GM18868 (cell line): ENCODE data around the gene C16orf87.
A peak's percentile ranks its signal among the peaks of the same experiment; 100 is the strongest.
"Not testable (repeated sequence)": the region's sequence is repeated elsewhere in the genome, so short reads cannot be mapped to it uniquely, and the experiment has no call there.

Source experiments
- ATAC-seq: cut with Tn5 transposase; IDR thresholded peaks from one replicate; pipeline ENCODE4 v1.9.1; 2021; ENCODE audit warnings: mild to moderate bottlenecking, moderate library complexity; ENCODE audit not compliant: unreplicated experiment

Gene C16orf87

DNA sequence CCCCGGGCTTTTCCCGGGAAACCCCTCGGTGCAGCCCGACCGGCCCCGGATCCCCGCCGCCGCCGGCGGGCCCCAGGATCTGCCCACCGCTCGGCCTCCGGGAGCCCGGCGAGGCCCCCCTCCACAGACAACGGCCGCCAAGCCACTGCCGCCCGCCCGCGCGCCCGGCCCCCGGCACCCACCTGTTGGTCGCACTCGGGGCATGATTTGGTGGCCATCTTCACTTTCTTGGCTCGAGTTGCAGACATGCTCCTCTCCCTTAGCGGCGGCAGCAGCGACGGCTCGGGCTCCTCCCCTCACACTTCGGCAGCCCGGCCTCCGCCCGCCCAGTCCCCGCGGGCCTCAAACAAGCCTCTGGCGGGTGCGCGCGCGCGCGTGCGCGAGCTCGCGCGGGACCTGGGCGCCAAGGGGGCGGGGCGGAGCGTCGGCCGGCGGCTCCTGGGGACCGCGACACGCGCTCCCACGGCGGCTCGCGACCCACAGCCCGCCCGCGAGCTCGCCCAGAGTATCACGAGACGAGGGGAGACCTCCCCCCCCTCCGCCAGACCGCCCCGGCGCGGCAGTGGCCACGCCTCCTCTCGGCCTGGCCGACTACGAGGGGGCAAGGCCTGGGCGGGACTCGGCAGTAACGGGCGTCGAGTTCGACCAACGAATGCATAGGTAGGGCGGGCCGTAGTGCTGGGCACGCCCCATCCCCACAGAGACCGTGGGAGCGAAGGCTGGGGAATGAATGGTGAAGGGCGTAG lies at the start of gene C16orf87:
Gene C16orf87, minus strand, starts transcription at position 279 of the 746 bp plus-strand sequence. Its CDS starts 31 bp downstream, at position 248.
- ATAC-seq: peak; percentile 95

DNA sequence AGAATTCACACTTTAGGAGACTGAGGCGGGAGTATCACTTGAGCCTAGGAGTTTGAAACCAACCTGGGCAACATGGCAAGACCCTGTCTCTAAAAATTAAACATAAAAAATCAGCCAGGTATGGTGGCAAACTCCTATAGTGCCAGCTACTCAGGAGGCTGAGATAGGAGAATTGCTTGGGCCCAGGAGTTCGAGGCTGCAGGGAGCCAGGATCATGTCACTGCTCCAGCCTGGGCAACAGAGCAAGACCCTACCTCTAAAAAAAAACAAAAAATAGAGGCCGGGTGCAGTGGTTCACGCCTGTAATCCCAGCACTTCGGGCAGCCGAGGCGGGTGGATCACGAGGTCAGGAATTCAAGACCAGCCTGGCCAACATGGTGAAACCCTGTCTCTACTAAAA lies 44.3 kb upstream of the C16orf87 start:
- no peak for ATAC-seq

- ATAC-seq: no peak
Measured at GRCh38 chr16:46873201-46873600, 42.2 kb upstream of the C16orf87 start.

GRCh38 chr16:46871597-46871996 lies 40.6 kb upstream of the C16orf87 start:
- no peak for ATAC-seq

DNA sequence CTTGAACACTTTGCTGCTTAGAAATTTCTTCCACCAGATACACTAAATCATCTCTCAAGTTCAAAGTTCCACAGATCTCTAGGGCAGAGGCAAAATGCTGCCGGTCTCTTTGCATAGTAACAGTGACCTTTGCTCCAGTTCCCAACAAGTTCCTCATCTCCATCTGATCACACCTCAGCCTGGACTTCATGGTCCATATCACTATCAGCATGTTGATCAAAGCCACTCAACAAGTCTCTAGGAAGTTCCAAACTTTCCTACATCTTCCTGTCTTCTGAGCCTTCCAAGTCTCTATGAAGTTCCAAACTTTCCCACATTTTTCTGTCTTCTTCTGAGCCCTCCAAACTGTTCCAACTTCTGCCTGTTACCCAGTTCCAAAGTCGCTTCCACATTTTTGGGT lies 37.9 kb upstream of the C16orf87 start:
- ATAC-seq: not testable (repeated sequence)

DNA sequence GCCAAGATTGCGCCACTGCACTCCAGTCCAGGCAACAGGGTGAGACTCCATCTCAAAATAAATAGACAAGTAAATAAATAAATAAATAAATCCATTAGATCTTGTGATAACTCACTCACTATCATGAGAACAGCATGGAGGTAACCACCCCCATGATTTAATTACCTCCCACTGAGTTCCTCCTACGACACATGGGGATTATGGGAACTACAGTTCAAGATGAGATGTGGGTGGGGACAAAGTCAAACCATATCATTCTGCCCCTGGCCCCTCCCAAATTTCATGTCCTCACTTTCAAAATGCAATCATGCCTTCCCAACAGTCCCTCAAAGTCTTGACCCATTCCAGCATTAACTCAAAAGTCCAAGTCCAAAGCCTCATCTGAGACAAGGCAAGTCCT lies 36.5 kb upstream of the C16orf87 start:
- not testable (repeated sequence) for ATAC-seq

- ATAC-seq: no peak
Measured at GRCh38 chr16:46866286-46866685, 35.3 kb upstream of the C16orf87 start.

DNA sequence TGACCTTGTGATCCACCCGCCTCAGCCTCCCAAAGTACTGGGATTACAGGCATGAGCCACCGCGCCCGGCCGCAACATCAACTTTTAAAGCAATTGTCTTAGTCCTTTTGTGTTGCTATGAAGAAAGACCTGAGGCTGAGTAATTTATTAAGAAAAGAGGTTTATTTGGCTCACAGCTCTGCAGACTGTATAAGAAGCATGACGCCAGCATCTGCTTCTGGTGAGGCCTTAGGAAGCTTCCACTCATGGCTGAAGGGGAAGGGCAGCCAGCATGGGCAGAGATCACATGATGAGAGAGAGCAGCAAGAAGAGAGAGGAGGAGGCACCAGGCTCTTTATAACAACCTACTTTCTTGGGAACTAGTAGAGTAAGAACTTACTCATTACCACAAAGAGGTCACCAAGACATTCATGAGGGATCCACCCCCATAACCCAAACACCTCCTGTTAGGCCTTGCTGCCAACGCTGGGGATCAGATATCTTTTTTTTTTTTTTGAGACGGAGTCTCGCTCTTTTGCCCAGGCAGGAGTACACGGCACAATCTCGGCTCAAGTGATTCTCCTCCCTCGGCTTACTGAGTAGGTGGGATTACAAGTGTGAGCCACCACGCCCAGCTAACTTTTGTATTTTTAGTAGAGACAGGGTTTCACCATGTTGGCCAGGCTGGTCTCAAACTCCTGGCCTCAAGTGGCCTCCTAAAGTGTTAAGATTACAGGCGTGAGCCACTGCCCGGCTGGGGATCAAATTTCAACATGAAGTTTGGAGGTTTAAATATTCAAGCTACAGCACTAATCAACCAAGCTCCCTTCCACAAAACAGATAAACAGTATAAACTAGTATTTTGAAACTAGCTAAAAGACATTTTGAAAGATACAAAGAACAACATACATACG lies 31.8 kb upstream of the C16orf87 start:
- ATAC-seq: no peak

- ATAC-seq: no peak
Measured at GRCh38 chr16:46859719-46860152, 28.8 kb upstream of the C16orf87 start.

- ATAC-seq: no peak
Measured at GRCh38 chr16:46858151-46858550, 27.2 kb upstream of the C16orf87 start.

DNA sequence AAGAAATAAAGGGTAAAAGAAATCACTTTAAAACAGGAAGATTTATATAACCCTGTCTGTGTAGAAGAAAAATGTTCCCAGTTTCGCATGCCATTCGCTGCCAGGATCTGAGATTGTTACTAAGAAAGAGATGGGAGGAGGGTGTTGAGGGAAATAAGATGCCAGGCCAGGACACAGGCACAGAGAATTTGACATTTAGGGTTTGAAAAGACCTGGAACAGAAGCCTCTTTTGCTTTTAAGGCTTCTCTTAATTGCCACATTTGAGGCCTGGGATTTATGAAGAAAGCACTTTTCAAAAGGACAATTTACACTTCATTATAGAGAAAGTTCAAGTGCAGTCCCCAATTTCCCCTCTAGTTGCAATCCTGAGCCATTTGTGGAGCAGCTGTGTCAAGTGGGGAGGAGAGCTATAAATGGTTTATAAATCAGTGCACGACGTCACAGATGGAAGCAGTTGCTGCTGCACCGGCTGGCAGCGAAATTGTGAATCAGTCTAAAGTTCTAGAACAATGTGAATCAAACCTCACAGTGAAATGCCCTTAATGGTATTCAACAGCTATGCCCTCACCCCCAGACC lies 26.5 kb upstream of the C16orf87 start:
- ATAC-seq: no peak

DNA sequence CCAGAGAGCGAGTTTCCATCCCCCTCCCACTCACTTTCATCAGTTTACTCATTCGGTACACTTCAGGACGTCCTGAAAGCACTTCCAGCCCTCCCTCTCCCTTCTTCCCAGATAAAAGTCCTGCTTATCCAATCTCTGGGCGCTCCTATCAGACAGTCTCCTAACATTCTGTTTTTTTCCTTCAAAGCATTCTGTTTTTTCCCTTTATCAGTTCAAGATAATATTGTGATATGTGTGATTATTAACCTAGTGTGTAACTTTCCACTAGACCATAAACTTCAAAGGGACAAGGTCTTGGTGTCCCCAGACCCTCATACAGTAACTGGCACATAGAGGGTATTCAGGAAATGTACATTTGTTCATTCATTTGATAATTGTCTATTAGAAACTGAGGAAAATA lies 24.4 kb upstream of the C16orf87 start:
- no peak for ATAC-seq

GRCh38 chr16:46854846-46855245 lies 23.9 kb upstream of the C16orf87 start:
- no peak for ATAC-seq

DNA sequence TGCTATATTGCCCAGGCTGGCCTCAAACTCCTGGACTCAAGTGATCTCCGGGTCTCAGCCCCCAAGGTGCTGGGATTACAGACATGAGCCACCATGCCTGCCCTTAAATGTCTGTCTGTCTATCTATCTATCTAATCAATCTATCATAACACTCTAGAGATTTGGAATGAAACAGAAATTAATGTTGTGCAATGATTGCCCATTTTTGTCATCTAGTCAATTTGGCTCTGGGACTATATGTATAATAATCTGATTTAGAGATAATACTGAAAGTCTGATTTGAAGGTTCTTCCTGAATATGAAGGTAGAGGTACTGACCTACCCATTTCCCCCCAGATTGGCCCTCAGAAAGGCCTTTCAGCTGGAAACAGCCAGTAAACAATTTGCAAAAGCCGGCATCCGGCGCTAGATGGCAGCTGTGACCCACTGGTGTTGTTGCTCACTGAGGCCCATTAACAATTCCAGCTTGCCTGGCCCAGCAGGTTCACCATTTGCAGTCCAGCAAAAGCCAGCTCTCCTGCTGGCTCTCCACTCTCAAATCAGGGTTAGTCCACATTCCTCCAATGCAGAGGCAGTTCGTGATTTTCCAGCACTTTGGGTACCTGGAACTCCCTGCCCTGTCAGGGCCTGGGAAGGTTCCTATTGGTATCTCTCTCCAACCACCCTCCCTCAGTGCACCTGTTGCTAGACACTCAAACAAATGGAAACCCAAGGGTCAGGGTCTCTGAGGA lies 22.9 kb upstream of the C16orf87 start:
- peak; percentile 68 for ATAC-seq

- no peak for ATAC-seq
Measured at GRCh38 chr16:46852130-46852529, 21.1 kb upstream of the C16orf87 start.

- ATAC-seq: no peak
Measured at GRCh38 chr16:46850619-46851555, 19.9 kb upstream of the C16orf87 start.

GRCh38 chr16:46848768-46849764 lies 18.1 kb upstream of the C16orf87 start:
- no peak for ATAC-seq

DNA sequence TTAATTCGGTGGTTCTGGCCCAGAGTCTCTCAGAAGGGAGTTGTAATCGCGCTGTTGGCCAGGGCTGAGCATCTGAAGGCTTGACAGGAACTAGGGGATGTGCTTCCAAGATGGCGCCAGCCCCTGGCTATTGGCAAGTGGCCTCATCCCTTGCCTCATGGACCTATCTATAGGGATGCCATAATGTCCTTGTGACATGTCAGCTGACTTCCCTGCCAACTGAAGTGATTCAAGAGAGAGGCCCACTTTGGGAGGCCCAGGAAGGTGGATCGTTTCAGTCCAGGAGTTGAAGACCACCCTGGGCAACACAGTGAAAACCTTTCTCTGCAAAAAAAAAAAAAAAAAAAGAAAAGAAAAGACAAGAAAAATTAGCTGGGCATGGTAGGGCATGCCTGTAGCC lies 15.0 kb upstream of the C16orf87 start:
- no peak for ATAC-seq

- no peak for ATAC-seq
Measured at GRCh38 chr16:46844771-46845170, 13.8 kb upstream of the C16orf87 start.
